Neural cell (in vitro differentiated cells): ENCODE data around the gene LRRC34.

Experiments
- EP300 ChIP-seq: fragments of 450-650 bp; conservative IDR thresholded peaks from 2 replicates; pipeline ENCODE4 v1.6.1; 2014; ENCODE audit warnings: antibody characterized with exemption, mild to moderate bottlenecking, moderate library complexity; ENCODE audit not compliant: poor library complexity, severe bottlenecking
- EZH2 ChIP-seq: fragments of 200-600, 300-800 bp; shearing (Covaris generic), sonication (generic); IDR thresholded peaks from 2 replicates; pipeline ENCODE4 v1.6.1; 2014; ENCODE audit warnings: antibody characterized with exemption, low read length, borderline replicate concordance, mild to moderate bottlenecking; ENCODE audit not compliant: insufficient read depth, poor library complexity, severe bottlenecking
- MXI1 ChIP-seq: fragments of 450-650 bp; conservative IDR thresholded peaks from 2 replicates; pipeline ENCODE4 v1.6.1; 2014; ENCODE audit warnings: antibody characterized with exemption, mild to moderate bottlenecking; ENCODE audit not compliant: poor library complexity, severe bottlenecking
- POLR2AphosphoS5 ChIP-seq: IDR thresholded peaks from 2 replicates; pipeline ENCODE4 v1.6.1; 2012
- RAD21 ChIP-seq: fragments of 450-650 bp; conservative IDR thresholded peaks from 2 replicates; pipeline ENCODE4 v1.6.1; 2014; ENCODE audit warnings: antibody characterized with exemption, mild to moderate bottlenecking, moderate library complexity
- SMC3 ChIP-seq: fragments of 450-650 bp; conservative IDR thresholded peaks from 2 replicates; pipeline ENCODE4 v1.6.1; 2014; ENCODE audit warnings: antibody characterized with exemption, mild to moderate bottlenecking, moderate library complexity; ENCODE audit not compliant: poor library complexity
- TAF1 ChIP-seq: IDR thresholded peaks from 2 replicates; pipeline ENCODE4 v1.6.1; 2012; ENCODE audit warnings: low read depth
- TF ChIP-seq, protein P1 (sequence below): fragments of 450-650 bp; IDR thresholded peaks from 2 replicates; pipeline ENCODE4 v1.5.1; 2014; ENCODE audit warnings: antibody characterized with exemption, mild to moderate bottlenecking, moderate library complexity; ENCODE audit not compliant: poor library complexity, severe bottlenecking

DNA sequence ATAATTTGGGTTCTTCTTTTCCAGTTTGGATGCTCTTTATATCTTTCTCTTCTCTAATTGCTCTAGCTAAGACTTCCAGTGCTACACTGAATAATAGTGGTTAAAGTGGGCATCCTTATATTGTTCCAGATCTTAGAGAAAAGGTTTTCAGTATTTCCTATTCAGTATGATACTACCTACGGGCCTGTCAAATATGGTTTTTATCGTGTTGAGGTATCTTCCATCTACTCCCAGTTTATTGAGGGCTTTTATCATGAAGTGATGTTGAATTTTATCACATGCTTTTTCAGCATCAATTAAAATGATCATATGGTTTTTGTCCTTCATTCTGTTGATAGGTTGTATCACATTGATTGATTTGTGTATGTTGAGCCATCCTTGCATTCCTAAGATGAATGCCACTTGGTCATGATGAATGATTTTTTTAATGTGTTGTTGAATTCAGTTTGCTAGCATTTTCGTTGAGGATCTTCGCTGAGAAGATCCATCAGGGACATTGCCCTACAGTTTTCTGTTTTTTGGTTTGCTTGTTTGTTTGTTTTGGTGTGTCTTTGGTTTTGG is 3.0 kb upstream of the LRRC34 start:
- TF ChIP-seq, protein P1, sequence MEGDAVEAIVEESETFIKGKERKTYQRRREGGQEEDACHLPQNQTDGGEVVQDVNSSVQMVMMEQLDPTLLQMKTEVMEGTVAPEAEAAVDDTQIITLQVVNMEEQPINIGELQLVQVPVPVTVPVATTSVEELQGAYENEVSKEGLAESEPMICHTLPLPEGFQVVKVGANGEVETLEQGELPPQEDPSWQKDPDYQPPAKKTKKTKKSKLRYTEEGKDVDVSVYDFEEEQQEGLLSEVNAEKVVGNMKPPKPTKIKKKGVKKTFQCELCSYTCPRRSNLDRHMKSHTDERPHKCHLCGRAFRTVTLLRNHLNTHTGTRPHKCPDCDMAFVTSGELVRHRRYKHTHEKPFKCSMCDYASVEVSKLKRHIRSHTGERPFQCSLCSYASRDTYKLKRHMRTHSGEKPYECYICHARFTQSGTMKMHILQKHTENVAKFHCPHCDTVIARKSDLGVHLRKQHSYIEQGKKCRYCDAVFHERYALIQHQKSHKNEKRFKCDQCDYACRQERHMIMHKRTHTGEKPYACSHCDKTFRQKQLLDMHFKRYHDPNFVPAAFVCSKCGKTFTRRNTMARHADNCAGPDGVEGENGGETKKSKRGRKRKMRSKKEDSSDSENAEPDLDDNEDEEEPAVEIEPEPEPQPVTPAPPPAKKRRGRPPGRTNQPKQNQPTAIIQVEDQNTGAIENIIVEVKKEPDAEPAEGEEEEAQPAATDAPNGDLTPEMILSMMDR, result no peak
- no peak for TF ChIP-seq MXI1
- no peak for TF ChIP-seq SMC3
- TF ChIP-seq EP300, result no peak
- no peak for TF ChIP-seq POLR2AphosphoS5
- no peak for TF ChIP-seq TAF1
- TF ChIP-seq EZH2, result no peak
- TF ChIP-seq RAD21, result no peak
